SK-N-MC (cell line): Measurements from ENCODE around the gene NAA35.

Source experiments
- DNase-seq: peaks from one replicate; pipeline ENCODE4 v3.0.0-alpha.2; 2011; ENCODE audit warnings: low read depth, low spot score
- H3K27ac ChIP-seq: fragments of 200-600 bp; sonication (generic); 2 replicates; pipeline ENCODE4 v1.5.1; 2016; ENCODE audit warnings: mixed run types
- H3K36me3 ChIP-seq: fragments of 200-600 bp; sonication (generic); 2 replicates; pipeline ENCODE4 v1.6.1; 2017; ENCODE audit warnings: antibody characterized with exemption, low read length, mixed read lengths; ENCODE audit not compliant: insufficient read depth
- H3K4me3 ChIP-seq: fragments of 200-600 bp; sonication (generic); 2 replicates; pipeline ENCODE4 v1.5.1; 2016
- H3K9ac ChIP-seq: fragments of 200-600 bp; sonication (generic); 2 replicates; pipeline ENCODE4 v1.8.0; 2017; ENCODE audit warnings: mixed run types, mixed read lengths; ENCODE audit not compliant: insufficient read length
- H3K9me3 ChIP-seq: fragments of 200-600 bp; sonication (generic); 2 replicates; pipeline ENCODE4 v1.6.1; 2017; ENCODE audit warnings: low read depth, mild to moderate bottlenecking, antibody characterized with exemption, low read length, moderate library complexity, mixed read lengths
- EZH2 ChIP-seq: fragments of 200-600 bp; sonication (generic); IDR thresholded peaks from one replicate; pipeline ENCODE4 v1.6.1; 2017; ENCODE audit warnings: antibody characterized with exemption
- FOXP2 ChIP-seq: optimal IDR thresholded peaks from 2 replicates; pipeline ENCODE3; 2011; ENCODE audit warnings: mild to moderate bottlenecking, moderate library complexity; ENCODE audit not compliant: insufficient read depth; ENCODE audit errors: extremely low read length, control extremely low read depth
- POLR2AphosphoS5 ChIP-seq: IDR thresholded peaks from 2 replicates; pipeline ENCODE4 v1.6.1; 2012; ENCODE audit warnings: mild to moderate bottlenecking, low read depth, low read length, borderline replicate concordance

The NAA35 gene

GRCh38 chr9:85987236-85987635 is 46.3 kb downstream of the NAA35 start:
- Histone ChIP-seq H3K9ac (no peak overlapping the region), H3K9me3 (no peaks in the 10 kb centered on the region), H3K36me3 (peaks cover 34% of the 10 kb centered on the region), H3K4me3 (no peak overlapping the region), H3K27ac (no peak overlapping the region)
- DNase-seq, result no peak
- no peak for TF ChIP-seq FOXP2
- no peak for TF ChIP-seq EZH2
- TF ChIP-seq POLR2AphosphoS5, result no peak

- Histone ChIP-seq H3K4me3 (no peak overlapping the region), H3K9me3 (no peaks in the 10 kb centered on the region), H3K9ac (peak overlapping the region; percentile 1), H3K36me3 (peaks cover 26% of the 10 kb centered on the region), H3K27ac (peak overlapping the region; percentile 28; the same call in 1 of the 2 replicates)
- TF ChIP-seq EZH2 (no peak), FOXP2 (no peak), POLR2AphosphoS5 (no peak)
- DNase-seq, result no peak
These were observed 53.2 kb downstream of the NAA35 start for GRCh38 chr9:85994191-85994590.

- no peak overlapping the region for H3K27ac ChIP-seq
- H3K4me3 ChIP-seq, result no peak overlapping the region
- DNase-seq, result no peak
- TF ChIP-seq EZH2 (no peak), POLR2AphosphoS5 (no peak), FOXP2 (no peak)
- no peak overlapping the region for H3K9ac ChIP-seq
- no peaks in the 10 kb centered on the region for H3K9me3 ChIP-seq
- H3K36me3 ChIP-seq, result peaks cover 26% of the 10 kb centered on the region
These were observed 54.2 kb downstream of the NAA35 start for GRCh38 chr9:85995097-85995496.

GRCh38 chr9:85995599-85995998 is 54.7 kb downstream of the NAA35 start:
- Histone ChIP-seq H3K9ac (no peak overlapping the region), H3K27ac (no peak overlapping the region), H3K36me3 (peaks cover 26% of the 10 kb centered on the region), H3K4me3 (no peak overlapping the region), H3K9me3 (no peaks in the 10 kb centered on the region)
- no peak for TF ChIP-seq POLR2AphosphoS5
- no peak for TF ChIP-seq EZH2
- no peak for TF ChIP-seq FOXP2
- no peak for DNase-seq

- Histone ChIP-seq H3K36me3 (peaks cover 56% of the 10 kb centered on the region), H3K27ac (no peak overlapping the region), H3K9ac (no peak overlapping the region), H3K4me3 (no peak overlapping the region), H3K9me3 (peaks cover 14% of the 10 kb centered on the region; the same call in 1 of the 2 replicates)
- TF ChIP-seq FOXP2, result no peak
- TF ChIP-seq EZH2, result no peak
- TF ChIP-seq POLR2AphosphoS5, result no peak
- DNase-seq, result no peak
These were observed 64.4 kb downstream of the NAA35 start for GRCh38 chr9:86005253-86005775.

- H3K9me3 ChIP-seq, result peaks cover 14% of the 10 kb centered on the region; the same call in 1 of the 2 replicates
- H3K27ac ChIP-seq, result no peak overlapping the region
- peaks cover 53% of the 10 kb centered on the region for H3K36me3 ChIP-seq
- no peak overlapping the region for H3K4me3 ChIP-seq
- DNase-seq, result no peak
- TF ChIP-seq EZH2, result no peak
- H3K9ac ChIP-seq, result no peak overlapping the region
These were observed 68.2 kb downstream of the NAA35 start for GRCh38 chr9:86009133-86009532.

- Histone ChIP-seq H3K9ac (no peak overlapping the region), H3K4me3 (no peak overlapping the region), H3K36me3 (peaks cover 63% of the 10 kb centered on the region), H3K27ac (no peak overlapping the region), H3K9me3 (no peaks in the 10 kb centered on the region)
- TF ChIP-seq POLR2AphosphoS5, result no peak
- TF ChIP-seq EZH2, result no peak
- no peak for TF ChIP-seq FOXP2
- no peak for DNase-seq
These were observed 79.8 kb downstream of the NAA35 start for GRCh38 chr9:86020731-86021130.

- Histone ChIP-seq H3K9ac (no peak overlapping the region), H3K9me3 (no peaks in the 10 kb centered on the region), H3K4me3 (no peak overlapping the region), H3K36me3 (peaks cover 67% of the 10 kb centered on the region), H3K27ac (no peak overlapping the region)
- TF ChIP-seq EZH2, result no peak
- no peak for TF ChIP-seq FOXP2
- TF ChIP-seq POLR2AphosphoS5, result no peak
- no peak for DNase-seq
These were observed 80.2 kb downstream of the NAA35 start for GRCh38 chr9:86021166-86021565.

GRCh38 chr9:86022687-86023266 is 81.8 kb downstream of the NAA35 start:
- Histone ChIP-seq H3K36me3 (peaks cover 67% of the 10 kb centered on the region), H3K27ac (peak overlapping the region; percentile 57), H3K9me3 (no peaks in the 10 kb centered on the region), H3K4me3 (no peak overlapping the region), H3K9ac (no peak overlapping the region)
- no peak for DNase-seq
- TF ChIP-seq FOXP2, result no peak
- TF ChIP-seq EZH2, result no peak
- TF ChIP-seq POLR2AphosphoS5, result no peak
